NB4 (cell line): ENCODE results near the gene HSP90AB1.

Source experiments
- DNase-seq: peaks from one replicate; pipeline ENCODE4 v3.0.0; 2010; ENCODE audit warnings: low read depth
- H3K4me3 ChIP-seq: one replicate; pipeline ENCODE4 v1.5.1; 2011; ENCODE audit warnings: mild to moderate bottlenecking, low read depth, low read length, moderate library complexity
- CTCF ChIP-seq: IDR thresholded peaks from one replicate; pipeline ENCODE4 v1.5.1; 2012; ENCODE audit warnings: low read depth, low read length
- MAX ChIP-seq: IDR thresholded peaks from 2 replicates; pipeline ENCODE4 v1.6.1; 2011; ENCODE audit warnings: low read depth, low read length
- MYC ChIP-seq: IDR thresholded peaks from 2 replicates; pipeline ENCODE4 v1.6.1; 2011; ENCODE audit warnings: low read depth, low read length
- POLR2A ChIP-seq: IDR thresholded peaks from 2 replicates; pipeline ENCODE4 v1.6.1; 2011; ENCODE audit warnings: mild to moderate bottlenecking; ENCODE audit not compliant: insufficient read length; ENCODE audit errors: extremely low read depth

The HSP90AB1 gene

GRCh38 chr6:44220913-44221290 lies 26.0 kb upstream of the HSP90AB1 start:
- no peak overlapping the region for H3K4me3 ChIP-seq
- DNase-seq: no peak
- TF ChIP-seq MAX (no peak), MYC (no peak), POLR2A (no peak), CTCF (no peak)

- TF ChIP-seq MYC (no peak), CTCF (peak; percentile 95), MAX (peak; percentile 61)
- peak; percentile 93 for DNase-seq
Measured at GRCh38 chr6:44221291-44221960, 25.5 kb upstream of the HSP90AB1 start.

GRCh38 chr6:44221961-44222335 lies 25.0 kb upstream of the HSP90AB1 start:
- H3K4me3 ChIP-seq: no peak overlapping the region
- no peak for TF ChIP-seq CTCF
- DNase-seq: no peak

More at GRCh38 chr6:44221291-44221960, 25.5 kb upstream of the HSP90AB1 start:
- H3K4me3 ChIP-seq: no peak overlapping the region

- no peak for DNase-seq
- TF ChIP-seq CTCF (no peak), POLR2A (no peak), MYC (no peak), MAX (no peak)
- H3K4me3 ChIP-seq: peak overlapping the region; percentile 55
Measured at GRCh38 chr6:44222486-44223318, 24.2 kb upstream of the HSP90AB1 start.

GRCh38 chr6:44223319-44224028 lies 23.4 kb upstream of the HSP90AB1 start, which contains the start of gene SLC29A1:
SLC29A1 (plus strand) TSS chr6:44223595; CDS start chr6:44227314, 3,719 bp downstream.
- peak; percentile 93 for DNase-seq
- peak within 1 kb of the TSS; percentile 94 for H3K4me3 ChIP-seq
- no peak for TF ChIP-seq CTCF
- TF ChIP-seq POLR2A: peak; percentile 81
- peak; percentile 64 for TF ChIP-seq MYC
- TF ChIP-seq MAX: peak; percentile 90
